DOHH2 (cell line): Measurements from ENCODE around the gene CD70.
"Not testable (repeated sequence)": the region's sequence is repeated elsewhere in the genome, so short reads cannot be mapped to it uniquely, and the experiment has no call there.

Experiments
- EZH2phosphoT487 ChIP-seq: fragments of 200-600 bp; sonication (generic); IDR thresholded peaks from 2 replicates; pipeline ENCODE4 v1.6.1; 2017; ENCODE audit warnings: borderline replicate concordance, mild to moderate bottlenecking, antibody characterized with exemption, low read length, moderate library complexity, mixed read lengths
- TF ChIP-seq, protein P1 (sequence below): fragments of 200-600 bp; sonication (generic); IDR thresholded peaks from one replicate; pipeline ENCODE4 v1.5.1; 2014; ENCODE audit warnings: antibody characterized with exemption, mild to moderate bottlenecking, low read depth, low read length; ENCODE audit not compliant: poor library complexity, severe bottlenecking

DNA sequence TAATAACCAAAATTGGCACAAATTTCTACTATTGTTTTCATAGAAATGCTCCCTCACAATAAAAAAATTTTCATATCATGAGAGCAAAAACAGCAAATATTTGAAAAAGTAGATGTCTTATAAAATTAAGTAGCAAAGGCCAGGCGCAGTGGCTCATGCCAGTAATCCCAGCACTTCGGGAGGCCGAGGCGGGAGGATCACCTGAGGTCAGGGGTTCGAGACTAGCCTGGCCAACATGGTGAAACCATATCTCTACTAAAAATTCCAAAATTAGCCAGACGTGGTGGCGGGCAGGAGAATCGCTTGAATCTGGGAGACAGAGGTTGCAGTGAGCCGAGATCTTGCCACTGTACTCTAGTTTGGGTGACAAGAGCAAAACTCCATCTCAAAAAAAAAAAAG lies 17.2 kb upstream of the CD70 start:
- TF ChIP-seq, protein P1, sequence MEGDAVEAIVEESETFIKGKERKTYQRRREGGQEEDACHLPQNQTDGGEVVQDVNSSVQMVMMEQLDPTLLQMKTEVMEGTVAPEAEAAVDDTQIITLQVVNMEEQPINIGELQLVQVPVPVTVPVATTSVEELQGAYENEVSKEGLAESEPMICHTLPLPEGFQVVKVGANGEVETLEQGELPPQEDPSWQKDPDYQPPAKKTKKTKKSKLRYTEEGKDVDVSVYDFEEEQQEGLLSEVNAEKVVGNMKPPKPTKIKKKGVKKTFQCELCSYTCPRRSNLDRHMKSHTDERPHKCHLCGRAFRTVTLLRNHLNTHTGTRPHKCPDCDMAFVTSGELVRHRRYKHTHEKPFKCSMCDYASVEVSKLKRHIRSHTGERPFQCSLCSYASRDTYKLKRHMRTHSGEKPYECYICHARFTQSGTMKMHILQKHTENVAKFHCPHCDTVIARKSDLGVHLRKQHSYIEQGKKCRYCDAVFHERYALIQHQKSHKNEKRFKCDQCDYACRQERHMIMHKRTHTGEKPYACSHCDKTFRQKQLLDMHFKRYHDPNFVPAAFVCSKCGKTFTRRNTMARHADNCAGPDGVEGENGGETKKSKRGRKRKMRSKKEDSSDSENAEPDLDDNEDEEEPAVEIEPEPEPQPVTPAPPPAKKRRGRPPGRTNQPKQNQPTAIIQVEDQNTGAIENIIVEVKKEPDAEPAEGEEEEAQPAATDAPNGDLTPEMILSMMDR = not testable (repeated sequence)
- not testable (repeated sequence) for TF ChIP-seq EZH2phosphoT487
